WTC11 (cell line): ENCODE measurements around the gene TNK2.

Experiments
- NR2C2 ChIP-seq: sonication (generic); formaldehyde crosslinking; IDR thresholded peaks from 2 replicates; pipeline ENCODE4 v1.8.0; 2022; ENCODE audit warnings: mild to moderate bottlenecking, missing genetic modification reagents
- NR3C1 ChIP-seq: sonication (generic); formaldehyde crosslinking; conservative IDR thresholded peaks from 2 replicates; pipeline ENCODE4 v1.8.1; 2023; ENCODE audit warnings: low read depth, mild to moderate bottlenecking, missing genetic modification reagents
- TF ChIP-seq, protein P1 (sequence below): fragments of 200-600 bp; IDR thresholded peaks from 2 replicates; pipeline ENCODE4 v1.8.0; 2022; ENCODE audit warnings: antibody characterized with exemption
- TF ChIP-seq, protein P2 (sequence below): sonication (generic); formaldehyde crosslinking; IDR thresholded peaks from 2 replicates; pipeline ENCODE4 v1.8.0; 2022; ENCODE audit warnings: missing genetic modification reagents
- TF ChIP-seq, protein P3 (sequence below): sonication (generic); formaldehyde crosslinking; IDR thresholded peaks from 2 replicates; pipeline ENCODE4 v1.8.1; 2022; ENCODE audit warnings: mild to moderate bottlenecking, missing genetic modification reagents, moderate library complexity, borderline replicate concordance
- TF ChIP-seq, protein P4 (sequence below): fragments of 250-450 bp; sonication (Bioruptor Pico); IDR thresholded peaks from 2 replicates; pipeline ENCODE4 v2.1.2; 2022; ENCODE audit warnings: mild to moderate bottlenecking, moderate library complexity
- TF ChIP-seq, protein P5 (sequence below): sonication (generic); formaldehyde crosslinking; IDR thresholded peaks from 2 replicates; pipeline ENCODE4 v1.8.1; 2022; ENCODE audit warnings: low read depth, mild to moderate bottlenecking, moderate library complexity, missing genetic modification reagents, borderline replicate concordance

DNA sequence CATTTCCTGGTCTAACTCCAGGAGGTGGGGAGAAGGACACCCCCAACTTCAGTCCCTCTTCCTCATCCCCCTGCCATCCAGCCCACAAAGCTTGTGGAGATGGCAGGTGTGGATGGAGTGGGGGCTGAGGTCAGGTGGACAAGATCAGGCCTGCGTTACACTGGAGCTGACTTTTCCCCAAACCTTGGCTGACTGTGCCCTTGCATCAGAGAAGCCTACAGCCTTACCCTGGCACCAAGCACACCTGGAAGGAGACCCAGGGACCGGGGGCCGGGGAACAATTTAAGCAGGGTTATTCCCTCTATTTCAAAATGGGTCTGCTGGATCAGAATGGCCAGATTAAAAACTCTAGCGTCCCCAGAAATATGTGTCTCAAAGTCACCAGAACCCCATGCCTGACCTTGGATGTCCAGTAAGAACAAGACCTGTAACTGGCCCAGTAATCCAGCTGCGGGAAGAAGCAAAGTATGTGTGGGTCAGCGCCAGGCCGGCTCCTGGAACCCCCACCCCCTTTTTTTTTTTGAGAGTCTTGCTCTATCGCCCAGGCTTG, 14.4 kb downstream of the TNK2 start:
- TF ChIP-seq NR3C1 (CRISPR knock-in tag) (no peak), NR2C2 (CRISPR knock-in tag) (no peak)
- TF ChIP-seq, protein P1, sequence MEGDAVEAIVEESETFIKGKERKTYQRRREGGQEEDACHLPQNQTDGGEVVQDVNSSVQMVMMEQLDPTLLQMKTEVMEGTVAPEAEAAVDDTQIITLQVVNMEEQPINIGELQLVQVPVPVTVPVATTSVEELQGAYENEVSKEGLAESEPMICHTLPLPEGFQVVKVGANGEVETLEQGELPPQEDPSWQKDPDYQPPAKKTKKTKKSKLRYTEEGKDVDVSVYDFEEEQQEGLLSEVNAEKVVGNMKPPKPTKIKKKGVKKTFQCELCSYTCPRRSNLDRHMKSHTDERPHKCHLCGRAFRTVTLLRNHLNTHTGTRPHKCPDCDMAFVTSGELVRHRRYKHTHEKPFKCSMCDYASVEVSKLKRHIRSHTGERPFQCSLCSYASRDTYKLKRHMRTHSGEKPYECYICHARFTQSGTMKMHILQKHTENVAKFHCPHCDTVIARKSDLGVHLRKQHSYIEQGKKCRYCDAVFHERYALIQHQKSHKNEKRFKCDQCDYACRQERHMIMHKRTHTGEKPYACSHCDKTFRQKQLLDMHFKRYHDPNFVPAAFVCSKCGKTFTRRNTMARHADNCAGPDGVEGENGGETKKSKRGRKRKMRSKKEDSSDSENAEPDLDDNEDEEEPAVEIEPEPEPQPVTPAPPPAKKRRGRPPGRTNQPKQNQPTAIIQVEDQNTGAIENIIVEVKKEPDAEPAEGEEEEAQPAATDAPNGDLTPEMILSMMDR, result no peak
- TF ChIP-seq, protein P2, sequence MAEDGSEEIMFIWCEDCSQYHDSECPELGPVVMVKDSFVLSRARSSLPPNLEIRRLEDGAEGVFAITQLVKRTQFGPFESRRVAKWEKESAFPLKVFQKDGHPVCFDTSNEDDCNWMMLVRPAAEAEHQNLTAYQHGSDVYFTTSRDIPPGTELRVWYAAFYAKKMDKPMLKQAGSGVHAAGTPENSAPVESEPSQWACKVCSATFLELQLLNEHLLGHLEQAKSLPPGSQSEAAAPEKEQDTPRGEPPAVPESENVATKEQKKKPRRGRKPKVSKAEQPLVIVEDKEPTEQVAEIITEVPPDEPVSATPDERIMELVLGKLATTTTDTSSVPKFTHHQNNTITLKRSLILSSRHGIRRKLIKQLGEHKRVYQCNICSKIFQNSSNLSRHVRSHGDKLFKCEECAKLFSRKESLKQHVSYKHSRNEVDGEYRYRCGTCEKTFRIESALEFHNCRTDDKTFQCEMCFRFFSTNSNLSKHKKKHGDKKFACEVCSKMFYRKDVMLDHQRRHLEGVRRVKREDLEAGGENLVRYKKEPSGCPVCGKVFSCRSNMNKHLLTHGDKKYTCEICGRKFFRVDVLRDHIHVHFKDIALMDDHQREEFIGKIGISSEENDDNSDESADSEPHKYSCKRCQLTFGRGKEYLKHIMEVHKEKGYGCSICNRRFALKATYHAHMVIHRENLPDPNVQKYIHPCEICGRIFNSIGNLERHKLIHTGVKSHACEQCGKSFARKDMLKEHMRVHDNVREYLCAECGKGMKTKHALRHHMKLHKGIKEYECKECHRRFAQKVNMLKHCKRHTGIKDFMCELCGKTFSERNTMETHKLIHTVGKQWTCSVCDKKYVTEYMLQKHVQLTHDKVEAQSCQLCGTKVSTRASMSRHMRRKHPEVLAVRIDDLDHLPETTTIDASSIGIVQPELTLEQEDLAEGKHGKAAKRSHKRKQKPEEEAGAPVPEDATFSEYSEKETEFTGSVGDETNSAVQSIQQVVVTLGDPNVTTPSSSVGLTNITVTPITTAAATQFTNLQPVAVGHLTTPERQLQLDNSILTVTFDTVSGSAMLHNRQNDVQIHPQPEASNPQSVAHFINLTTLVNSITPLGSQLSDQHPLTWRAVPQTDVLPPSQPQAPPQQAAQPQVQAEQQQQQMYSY (CRISPR knock-in tag), result no peak
- TF ChIP-seq, protein P3, sequence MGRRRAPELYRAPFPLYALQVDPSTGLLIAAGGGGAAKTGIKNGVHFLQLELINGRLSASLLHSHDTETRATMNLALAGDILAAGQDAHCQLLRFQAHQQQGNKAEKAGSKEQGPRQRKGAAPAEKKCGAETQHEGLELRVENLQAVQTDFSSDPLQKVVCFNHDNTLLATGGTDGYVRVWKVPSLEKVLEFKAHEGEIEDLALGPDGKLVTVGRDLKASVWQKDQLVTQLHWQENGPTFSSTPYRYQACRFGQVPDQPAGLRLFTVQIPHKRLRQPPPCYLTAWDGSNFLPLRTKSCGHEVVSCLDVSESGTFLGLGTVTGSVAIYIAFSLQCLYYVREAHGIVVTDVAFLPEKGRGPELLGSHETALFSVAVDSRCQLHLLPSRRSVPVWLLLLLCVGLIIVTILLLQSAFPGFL, result no peak
- TF ChIP-seq, protein P4, sequence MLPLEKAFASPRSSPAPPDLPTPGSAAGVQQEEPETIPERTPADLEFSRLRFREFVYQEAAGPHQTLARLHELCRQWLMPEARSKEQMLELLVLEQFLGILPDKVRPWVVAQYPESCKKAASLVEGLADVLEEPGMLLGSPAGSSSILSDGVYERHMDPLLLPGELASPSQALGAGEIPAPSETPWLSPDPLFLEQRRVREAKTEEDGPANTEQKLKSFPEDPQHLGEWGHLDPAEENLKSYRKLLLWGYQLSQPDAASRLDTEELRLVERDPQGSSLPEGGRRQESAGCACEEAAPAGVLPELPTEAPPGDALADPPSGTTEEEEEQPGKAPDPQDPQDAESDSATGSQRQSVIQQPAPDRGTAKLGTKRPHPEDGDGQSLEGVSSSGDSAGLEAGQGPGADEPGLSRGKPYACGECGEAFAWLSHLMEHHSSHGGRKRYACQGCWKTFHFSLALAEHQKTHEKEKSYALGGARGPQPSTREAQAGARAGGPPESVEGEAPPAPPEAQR (CRISPR knock-in tag), result no peak
- TF ChIP-seq, protein P5, sequence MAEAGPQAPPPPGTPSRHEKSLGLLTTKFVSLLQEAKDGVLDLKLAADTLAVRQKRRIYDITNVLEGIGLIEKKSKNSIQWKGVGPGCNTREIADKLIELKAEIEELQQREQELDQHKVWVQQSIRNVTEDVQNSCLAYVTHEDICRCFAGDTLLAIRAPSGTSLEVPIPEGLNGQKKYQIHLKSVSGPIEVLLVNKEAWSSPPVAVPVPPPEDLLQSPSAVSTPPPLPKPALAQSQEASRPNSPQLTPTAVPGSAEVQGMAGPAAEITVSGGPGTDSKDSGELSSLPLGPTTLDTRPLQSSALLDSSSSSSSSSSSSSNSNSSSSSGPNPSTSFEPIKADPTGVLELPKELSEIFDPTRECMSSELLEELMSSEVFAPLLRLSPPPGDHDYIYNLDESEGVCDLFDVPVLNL (CRISPR knock-in tag), result no peak
